Activated CD8-positive, alpha-beta T cell treated with anti-CD3 and anti-CD28 coated beads for 36 hours (primary cell): Measurements from ENCODE around the gene CHL1. TPM values are rescaled to one million over a fixed set of nuclear protein-coding genes. Genes with fewer than 3 reads are reported as not detected.

Source experiments
- ATAC-seq: fragments of 200-7000 bp; cut with Tn5 transposase; one replicate; pipeline ENCODE4 v1.10.0; 2021; ENCODE audit warnings: mild to moderate bottlenecking, moderate library complexity
- CTCF ChIA-PET: fragments of 350-600 bp; sonication (Branson Sonifier 250); formaldehyde crosslinking; loops from one replicate; lab custom pipeline; 2021; ENCODE audit warnings: antibody characterized with exemption; lab: Charles Lee
- POLR2A ChIA-PET: fragments of 350-600 bp; sonication (Branson Sonifier 250); formaldehyde crosslinking; loops from one replicate; lab custom pipeline; 2021; ENCODE audit warnings: antibody characterized with exemption; lab: Charles Lee
- DNase-seq: peaks from one replicate; pipeline ENCODE4 v3.0.0-alpha.2; 2020
- H3K27ac Mint-ChIP-seq: one replicate; pipeline ENCODE4 v1.8.0; 2021; ENCODE audit warnings: mild to moderate bottlenecking, mixed read lengths
- H3K27me3 Mint-ChIP-seq: one replicate; pipeline ENCODE4 v1.8.0; 2021; ENCODE audit warnings: mixed read lengths
- H3K36me3 Mint-ChIP-seq: one replicate; pipeline ENCODE4 v1.8.0; 2021; ENCODE audit warnings: low read depth, mixed read lengths
- H3K4me1 Mint-ChIP-seq: one replicate; pipeline ENCODE4 v1.8.0; 2021; ENCODE audit warnings: low read depth, mixed read lengths
- H3K4me3 Mint-ChIP-seq: one replicate; pipeline ENCODE4 v1.8.0; 2021; ENCODE audit warnings: mild to moderate bottlenecking, moderate library complexity, mixed read lengths
- H3K9me3 Mint-ChIP-seq: one replicate; pipeline ENCODE4 v1.8.0; 2021; ENCODE audit warnings: mixed read lengths
- intact Hi-C: fragments of 100-400 bp; cut with micrococcal nuclease; formaldehyde crosslinking; loops from one replicate; pipeline ENCODE4 v1.10.0; 2022
- total RNA-seq, 2 experiments: library from RNA; stranded (reverse); gene quantifications; one replicate each; pipeline ENCODE4 v1.2.3, GENCODE V29; 2021
- TF ChIP-seq, protein P1 (sequence below): fragments of 200-600 bp; IDR thresholded peaks from one replicate; pipeline ENCODE4 v1.8.0; 2022; ENCODE audit warnings: antibody characterized with exemption, mild to moderate bottlenecking

Gene CHL1
- total RNA-seq, 2 experiments from 2014 or later = not detected

DNA sequence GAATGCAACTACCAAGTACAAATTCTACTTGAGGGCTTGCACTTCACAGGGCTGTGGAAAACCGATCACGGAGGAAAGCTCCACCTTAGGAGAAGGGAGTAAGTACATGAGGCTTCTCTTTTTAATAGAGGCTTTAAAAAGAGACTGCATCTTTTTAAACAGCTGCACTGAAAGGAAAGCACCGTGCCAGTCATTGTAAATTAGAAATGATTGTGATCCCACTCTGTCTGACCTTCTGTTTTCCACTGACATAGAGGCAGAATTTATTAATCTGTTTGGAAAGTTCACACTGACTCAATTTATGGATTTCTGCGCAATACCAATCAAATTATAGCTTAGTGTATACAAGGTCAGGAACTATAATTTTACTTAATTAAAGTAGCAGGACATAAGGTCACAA lies 198.2 kb downstream of the CHL1 start:
- Mint-ChIP-seq H3K4me3 (no peak overlapping the region), H3K27me3 (no peaks in the 10 kb centered on the region), H3K4me1 (no peaks in the 10 kb centered on the region), H3K36me3 (no peaks in the 10 kb centered on the region), H3K9me3 (peaks cover 2% of the 10 kb centered on the region), H3K27ac (no peak overlapping the region)
- POLR2A ChIA-PET = no interaction called here
- DNase-seq (no peak), ATAC-seq (no peak)
- intact Hi-C loops = no loop called here
- TF ChIP-seq, protein P1, sequence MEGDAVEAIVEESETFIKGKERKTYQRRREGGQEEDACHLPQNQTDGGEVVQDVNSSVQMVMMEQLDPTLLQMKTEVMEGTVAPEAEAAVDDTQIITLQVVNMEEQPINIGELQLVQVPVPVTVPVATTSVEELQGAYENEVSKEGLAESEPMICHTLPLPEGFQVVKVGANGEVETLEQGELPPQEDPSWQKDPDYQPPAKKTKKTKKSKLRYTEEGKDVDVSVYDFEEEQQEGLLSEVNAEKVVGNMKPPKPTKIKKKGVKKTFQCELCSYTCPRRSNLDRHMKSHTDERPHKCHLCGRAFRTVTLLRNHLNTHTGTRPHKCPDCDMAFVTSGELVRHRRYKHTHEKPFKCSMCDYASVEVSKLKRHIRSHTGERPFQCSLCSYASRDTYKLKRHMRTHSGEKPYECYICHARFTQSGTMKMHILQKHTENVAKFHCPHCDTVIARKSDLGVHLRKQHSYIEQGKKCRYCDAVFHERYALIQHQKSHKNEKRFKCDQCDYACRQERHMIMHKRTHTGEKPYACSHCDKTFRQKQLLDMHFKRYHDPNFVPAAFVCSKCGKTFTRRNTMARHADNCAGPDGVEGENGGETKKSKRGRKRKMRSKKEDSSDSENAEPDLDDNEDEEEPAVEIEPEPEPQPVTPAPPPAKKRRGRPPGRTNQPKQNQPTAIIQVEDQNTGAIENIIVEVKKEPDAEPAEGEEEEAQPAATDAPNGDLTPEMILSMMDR = no peak
- CTCF ChIA-PET = interaction anchor here (1.6 kb wide), 1 partner anchor 40 kb away, joined by 4 read pairs; no protein-coding TSS in a partner anchor

GRCh38 chr3:396293-396692 lies 199.7 kb downstream of the CHL1 start:
- CTCF ChIA-PET = no interaction called here
- TF ChIP-seq, protein P1 = no peak
- Mint-ChIP-seq H3K27me3 (no peaks in the 10 kb centered on the region), H3K27ac (no peak overlapping the region), H3K9me3 (peaks cover 2% of the 10 kb centered on the region), H3K4me3 (no peak overlapping the region), H3K4me1 (no peaks in the 10 kb centered on the region), H3K36me3 (no peaks in the 10 kb centered on the region)
- no peak for ATAC-seq
- intact Hi-C loops = no loop called here
- POLR2A ChIA-PET = no interaction called here
- DNase-seq = no peak

DNA sequence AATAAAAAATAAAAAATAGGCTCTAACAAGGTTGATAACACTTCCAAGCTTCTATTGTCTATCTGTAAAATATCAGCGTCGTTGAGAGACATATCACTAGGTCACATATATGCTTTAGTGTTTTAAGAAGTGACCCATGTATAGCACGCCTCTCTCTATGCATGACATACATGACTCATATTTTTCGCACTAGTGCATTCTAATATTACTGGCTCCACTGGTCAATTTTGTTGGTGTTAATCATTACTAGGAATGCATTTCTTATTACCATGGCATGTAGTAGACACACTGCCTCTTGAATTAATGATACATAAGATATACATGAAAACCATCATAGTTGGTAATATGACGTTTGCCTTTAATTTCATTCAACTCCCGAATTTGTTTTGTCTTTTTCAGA lies 203.1 kb downstream of the CHL1 start:
- intact Hi-C loops = no loop called here
- no peaks in the 10 kb centered on the region for H3K36me3 Mint-ChIP-seq
- H3K4me3 Mint-ChIP-seq = no peak overlapping the region
- CTCF ChIA-PET = no interaction called here
- H3K27ac Mint-ChIP-seq = no peak overlapping the region
- DNase-seq (no peak), ATAC-seq (no peak)
- POLR2A ChIA-PET = no interaction called here
- no peaks in the 10 kb centered on the region for H3K4me1 Mint-ChIP-seq
- no peaks in the 10 kb centered on the region for H3K27me3 Mint-ChIP-seq
- TF ChIP-seq, protein P1 = no peak
- peaks cover 1% of the 10 kb centered on the region for H3K9me3 Mint-ChIP-seq

DNA sequence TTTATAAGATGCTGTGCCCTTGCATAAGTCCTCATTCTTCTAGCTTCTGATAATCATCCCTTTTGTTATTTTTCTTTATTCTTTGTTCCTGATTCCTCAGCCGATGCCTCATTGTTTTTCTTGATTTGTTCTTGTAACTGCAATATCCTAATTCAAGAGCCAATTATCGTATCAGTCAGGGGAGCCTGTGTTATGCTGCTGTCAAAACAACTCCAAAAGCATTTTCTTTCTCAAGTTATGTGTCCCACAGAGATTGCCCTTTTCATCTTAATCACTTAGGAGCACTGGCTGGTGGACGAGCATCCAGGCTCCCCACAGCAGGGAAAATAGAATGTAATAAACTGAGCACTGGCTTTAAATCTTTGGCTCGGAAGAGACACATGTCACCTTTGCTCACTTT lies 207.3 kb downstream of the CHL1 start:
- peaks cover 1% of the 10 kb centered on the region for H3K9me3 Mint-ChIP-seq
- H3K4me3 Mint-ChIP-seq = no peak overlapping the region
- ChIA-PET CTCF (interaction anchor here (0.8 to 1.1 kb wide), 2 partner anchors 9 to 53 kb away, joined by 3 read pairs; no protein-coding TSS in a partner anchor), POLR2A (no interaction called here)
- no peak overlapping the region for H3K27ac Mint-ChIP-seq
- TF ChIP-seq, protein P1 = no peak
- intact Hi-C loops = no loop called here
- no peaks in the 10 kb centered on the region for H3K27me3 Mint-ChIP-seq
- ATAC-seq = no peak
- no peak for DNase-seq
- no peaks in the 10 kb centered on the region for H3K4me1 Mint-ChIP-seq
- H3K36me3 Mint-ChIP-seq = no peaks in the 10 kb centered on the region

DNA sequence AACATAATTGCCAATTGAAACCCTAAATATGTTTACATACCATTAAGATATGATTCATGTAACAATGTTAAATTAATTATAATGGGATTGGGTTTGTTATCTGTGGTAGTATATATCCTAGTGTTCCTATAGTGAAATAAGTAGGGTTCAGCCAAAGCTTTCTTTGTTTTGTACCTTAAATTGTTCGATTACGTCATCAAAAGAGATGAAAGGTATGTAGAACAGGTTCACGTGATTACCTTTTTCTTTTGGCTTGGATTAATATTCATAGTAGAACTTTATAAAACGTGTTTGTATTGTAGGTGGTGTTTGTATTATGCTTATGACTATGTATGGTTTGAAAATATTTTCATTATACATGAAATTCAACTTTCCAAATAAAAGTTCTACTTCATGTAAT lies 212.4 kb downstream of the CHL1 start:
- ATAC-seq = no peak
- no peak overlapping the region for H3K4me3 Mint-ChIP-seq
- intact Hi-C loops = no loop called here
- POLR2A ChIA-PET = no interaction called here
- no peaks in the 10 kb centered on the region for H3K9me3 Mint-ChIP-seq
- TF ChIP-seq, protein P1 = no peak
- H3K36me3 Mint-ChIP-seq = no peaks in the 10 kb centered on the region
- H3K4me1 Mint-ChIP-seq = no peaks in the 10 kb centered on the region
- CTCF ChIA-PET = no interaction called here
- no peak overlapping the region for H3K27ac Mint-ChIP-seq
- DNase-seq = no peak
- no peaks in the 10 kb centered on the region for H3K27me3 Mint-ChIP-seq
